MCF 10A (cell line): ENCODE results near the gene AMBRA1. TPM values are rescaled to one million over a fixed set of nuclear protein-coding genes. Genes with fewer than 3 reads are reported as not detected.

Source experiments
- BruUV-seq: library from RNA; stranded (reverse); fragments of 400-500 nt; replicated peaks from 2 replicates; lab custom pipeline; 2021; lab: Mats Ljungman, UMichigan
- CTCF ChIA-PET: fragments of 300-600 bp; sonication (Branson Sonifier 250); formaldehyde crosslinking; extraction: SDS; loops from one replicate; lab custom pipeline; 2021; ENCODE audit warnings: antibody characterized with exemption, inconsistent platforms; lab: Yijun Ruan, JAX
- POLR2A ChIA-PET: fragments of 300-600, 350-650 bp; sonication (Branson Sonifier 250); formaldehyde crosslinking; extraction: SDS; loops from one replicate; lab custom pipeline; 2020; ENCODE audit warnings: antibody characterized with exemption, inconsistent platforms; lab: Yijun Ruan, JAX
- DNase-seq: peaks from one replicate; pipeline ENCODE4 v3.0.0-alpha.2; 2018; ENCODE audit not compliant: unreplicated experiment
- H3K27ac Mint-ChIP-seq: one replicate; pipeline ENCODE4 v1.8.0; 2022; ENCODE audit warnings: mild to moderate bottlenecking, low read depth, mixed read lengths; ENCODE audit not compliant: unreplicated experiment
- H3K27me3 Mint-ChIP-seq: one replicate; pipeline ENCODE4 v1.8.0; 2022; ENCODE audit warnings: mixed read lengths; ENCODE audit not compliant: insufficient read depth, unreplicated experiment
- H3K36me3 Mint-ChIP-seq: one replicate; pipeline ENCODE4 v1.8.0; 2022; ENCODE audit warnings: mild to moderate bottlenecking, moderate library complexity, mixed read lengths; ENCODE audit not compliant: insufficient read depth, unreplicated experiment
- H3K4me1 Mint-ChIP-seq: one replicate; pipeline ENCODE4 v1.8.0; 2022; ENCODE audit warnings: mixed read lengths; ENCODE audit not compliant: insufficient read depth, unreplicated experiment
- H3K4me3 Mint-ChIP-seq: one replicate; pipeline ENCODE4 v1.8.0; 2022; ENCODE audit warnings: mild to moderate bottlenecking, moderate library complexity, mixed read lengths; ENCODE audit not compliant: unreplicated experiment
- H3K9me3 Mint-ChIP-seq: one replicate; pipeline ENCODE4 v1.8.0; 2022; ENCODE audit warnings: mixed read lengths; ENCODE audit not compliant: unreplicated experiment
- CTCF ChIP-seq: fragments of 200-600 bp; IDR thresholded peaks from one replicate; pipeline ENCODE4 v1.8.0; 2022; ENCODE audit warnings: antibody characterized with exemption, mild to moderate bottlenecking; ENCODE audit not compliant: unreplicated experiment
- intact Hi-C: fragments of 100-400 bp; cut with micrococcal nuclease; formaldehyde crosslinking; loops from 2 replicates; pipeline ENCODE4 v1.14.1; 2022
- total RNA-seq: library from RNA; stranded (reverse); gene quantifications from 2 replicates; pipeline ENCODE4 v1.2.3, GENCODE V29; 2022

The AMBRA1 gene
- total RNA-seq, 1 experiment from 2014 or later, result 19.6 TPM

- Mint-ChIP-seq H3K9me3 (no peaks in the 10 kb centered on the region), H3K36me3 (no peaks in the 10 kb centered on the region), H3K27ac (peak overlapping the region; percentile 92), H3K4me3 (peak overlapping the region; percentile 74), H3K4me1 (peaks cover 19% of the 10 kb centered on the region), H3K27me3 (no peaks in the 10 kb centered on the region)
- intact Hi-C loops, result no loop called here
- ChIA-PET CTCF (interaction anchor here (0.7 to 2.0 kb wide), 6 partner anchors 10 to 181 kb away, joined by 3 to 8 read pairs (median 4); partner anchors contain the start of gene DGKZ), POLR2A (interaction anchor here (0.9 to 1.5 kb wide), 7 partner anchors 9 to 344 kb away, joined by 3 to 5 read pairs (median 3); partner anchors contain the start of genes ARHGAP1, DGKZ and ZNF408)
- DNase-seq, result peak; percentile 91
- no TSS peak for BruUV-seq
- no peak for TF ChIP-seq CTCF
These were observed 236.8 kb downstream of the AMBRA1 start for GRCh38 chr11:46356924-46357482.

GRCh38 chr11:46353698-46354097 lies 240.1 kb downstream of the AMBRA1 start:
- no peaks in the 10 kb centered on the region for H3K27me3 Mint-ChIP-seq
- BruUV-seq, result no TSS peak
- H3K9me3 Mint-ChIP-seq, result no peaks in the 10 kb centered on the region
- ChIA-PET POLR2A (no interaction called here), CTCF (interaction anchor here (0.6 to 2.6 kb wide), 8 partner anchors 9 to 348 kb away, joined by 3 to 8 read pairs (median 4); no protein-coding TSS in a partner anchor)
- H3K4me3 Mint-ChIP-seq, result no peak overlapping the region
- H3K36me3 Mint-ChIP-seq, result peaks cover 3% of the 10 kb centered on the region
- DNase-seq, result no peak
- TF ChIP-seq CTCF, result no peak
- H3K27ac Mint-ChIP-seq, result no peak overlapping the region
- peaks cover 26% of the 10 kb centered on the region for H3K4me1 Mint-ChIP-seq
- intact Hi-C loops, result no loop called here

DNA sequence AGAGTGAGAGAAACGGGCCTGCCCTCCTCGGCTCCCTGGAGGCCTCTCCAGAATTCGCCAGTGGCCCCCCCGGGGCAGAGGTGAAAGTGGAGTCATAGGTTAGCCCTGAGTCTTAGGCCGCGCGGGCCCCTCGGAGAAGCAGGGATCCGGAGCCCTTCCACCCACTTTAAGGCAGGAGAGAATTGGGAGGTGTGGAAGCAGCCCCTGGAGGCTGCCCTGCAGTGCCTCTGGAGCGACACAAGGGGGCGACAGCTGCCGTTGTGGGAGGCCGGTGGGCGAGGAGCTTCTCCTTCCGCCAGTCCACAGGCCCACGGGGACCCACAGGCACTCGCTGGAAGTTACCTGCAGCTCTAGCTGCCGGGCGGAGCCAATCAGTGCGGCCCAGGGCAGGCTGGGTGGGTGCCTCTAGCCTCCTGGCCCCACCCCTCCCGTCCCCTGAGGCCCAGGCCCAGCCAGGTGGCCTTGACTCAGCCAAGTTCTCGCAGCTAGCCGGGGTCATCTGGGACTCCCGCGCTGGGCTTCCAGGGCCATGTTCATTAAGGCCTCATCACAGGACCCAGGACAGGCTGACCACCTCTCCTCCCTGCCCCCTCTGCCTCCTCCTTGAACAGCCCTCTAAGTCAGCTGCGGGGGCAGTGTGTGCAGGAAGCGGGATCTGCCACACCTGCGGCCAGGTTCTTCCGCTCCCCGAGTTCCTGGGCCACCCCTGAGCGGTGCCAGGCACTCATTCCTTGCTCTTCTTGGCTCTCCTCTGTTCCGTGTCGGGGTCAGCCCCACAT lies 241.6 kb downstream of the AMBRA1 start:
- Mint-ChIP-seq H3K9me3 (no peaks in the 10 kb centered on the region), H3K27ac (peak overlapping the region; percentile 82), H3K4me3 (peak overlapping the region; percentile 62), H3K4me1 (peaks cover 20% of the 10 kb centered on the region), H3K27me3 (no peaks in the 10 kb centered on the region), H3K36me3 (peaks cover 6% of the 10 kb centered on the region)
- BruUV-seq, result no TSS peak
- ChIA-PET POLR2A (interaction anchor here (0.6 to 1.2 kb wide), 2 partner anchors 109 to 205 kb away, joined by 3 read pairs; no protein-coding TSS in a partner anchor), CTCF (interaction anchor here (0.6 to 3.0 kb wide), 13 partner anchors 9 to 278 kb away, joined by 3 to 23 read pairs (median 4); no protein-coding TSS in a partner anchor)
- peak; percentile 87 for TF ChIP-seq CTCF
- DNase-seq, result peak; percentile 65
- intact Hi-C loops, result no loop called here

GRCh38 chr11:46351606-46352005 lies 242.2 kb downstream of the AMBRA1 start:
- H3K36me3 Mint-ChIP-seq, result peaks cover 6% of the 10 kb centered on the region
- no peak for TF ChIP-seq CTCF
- intact Hi-C loops, result no loop called here
- peak overlapping the region; percentile 62 for H3K4me3 Mint-ChIP-seq
- H3K9me3 Mint-ChIP-seq, result no peaks in the 10 kb centered on the region
- ChIA-PET POLR2A (interaction anchor here (1.2 kb wide), 1 partner anchor 108 kb away, joined by 3 read pairs; no protein-coding TSS in a partner anchor), CTCF (interaction anchor here (0.6 to 3.0 kb wide), 11 partner anchors 10 to 204 kb away, joined by 3 to 23 read pairs (median 4); no protein-coding TSS in a partner anchor)
- H3K27me3 Mint-ChIP-seq, result no peaks in the 10 kb centered on the region
- no peak for DNase-seq
- peaks cover 19% of the 10 kb centered on the region for H3K4me1 Mint-ChIP-seq
- no TSS peak for BruUV-seq
- peak overlapping the region; percentile 82 for H3K27ac Mint-ChIP-seq
